SIG-M5 treated with dmso at 0.1 percent for 504 hours (cell line): ENCODE results near the gene ELAVL4.

ENCODE experiments used
- DNase-seq: peaks from one replicate; lab custom pipeline; 2025; ENCODE audit not compliant: unreplicated experiment; lab: John Stamatoyannopoulos, UW

Gene ELAVL4

DNA sequence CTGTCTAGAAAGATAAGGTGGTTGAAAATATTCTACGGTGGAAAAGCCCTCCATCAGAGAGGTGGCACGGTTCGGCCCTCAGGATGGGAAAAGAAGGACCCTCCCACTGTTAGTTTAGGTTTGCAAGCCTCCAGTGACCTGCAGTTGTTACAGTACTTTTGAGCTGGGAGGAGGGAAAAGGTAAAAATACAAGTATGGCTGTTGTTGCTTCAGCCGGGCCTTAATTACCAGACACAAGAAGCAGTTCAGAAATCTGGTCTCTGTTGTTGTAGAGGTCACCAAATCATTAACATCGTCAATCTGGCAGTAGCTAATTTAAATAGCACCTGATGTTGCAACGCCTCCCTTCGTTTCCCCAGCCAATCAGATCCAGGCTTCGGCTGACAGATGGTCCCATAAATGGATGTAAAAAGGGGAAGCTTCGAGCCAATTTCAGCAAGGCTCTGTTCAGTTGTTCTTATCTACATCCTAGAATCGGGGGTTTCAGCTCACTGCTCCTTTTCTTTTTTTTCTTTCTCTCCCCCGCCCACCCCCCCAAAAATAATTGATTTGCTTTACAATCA, at the start of gene ELAVL4:
ELAVL4 (plus strand) TSS at position 424 of the 563 bp plus-strand sequence. CDS start 270 bp downstream, outside the sequence.
- no peak for DNase-seq

DNA sequence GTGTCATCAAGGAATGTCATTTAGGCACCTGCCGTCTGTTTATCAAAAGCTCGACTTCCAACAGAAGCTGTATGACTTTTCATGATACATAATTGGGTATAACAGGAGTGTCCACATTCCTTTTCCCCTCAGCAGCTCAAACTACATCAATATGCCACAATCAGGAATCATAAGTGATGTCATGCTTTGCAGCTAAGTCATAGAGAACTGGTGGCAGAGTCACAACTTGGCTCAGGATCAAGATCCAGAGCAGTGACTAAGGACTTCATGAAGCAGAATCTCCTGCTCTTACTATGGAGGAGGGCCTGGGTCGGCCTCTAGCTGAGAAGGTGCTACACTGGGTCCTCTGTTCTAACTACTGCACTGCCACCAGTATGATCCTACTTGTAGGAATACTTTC, 48.4 kb upstream of the ELAVL4 start:
- DNase-seq = no peak

DNA sequence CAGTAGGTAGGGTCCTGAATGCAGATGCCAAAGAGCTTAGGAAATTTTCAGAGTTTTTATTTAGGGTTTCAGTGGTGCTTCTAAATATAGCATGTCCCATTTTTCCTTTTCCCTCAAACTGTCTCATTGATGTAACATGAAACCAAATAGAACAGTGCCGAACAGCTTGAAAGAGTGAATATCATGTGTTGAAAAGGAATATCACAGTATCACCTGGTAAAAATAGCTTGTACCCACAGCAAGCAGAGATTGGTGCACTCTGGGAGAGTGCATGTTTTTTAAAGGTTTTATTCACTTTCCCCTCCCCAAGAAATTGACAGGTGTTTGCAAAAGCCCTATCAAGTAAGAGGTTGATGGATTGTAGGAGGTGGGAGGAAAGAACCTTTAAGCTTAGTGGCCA, 41.9 kb upstream of the ELAVL4 start:
- no peak for DNase-seq

DNA sequence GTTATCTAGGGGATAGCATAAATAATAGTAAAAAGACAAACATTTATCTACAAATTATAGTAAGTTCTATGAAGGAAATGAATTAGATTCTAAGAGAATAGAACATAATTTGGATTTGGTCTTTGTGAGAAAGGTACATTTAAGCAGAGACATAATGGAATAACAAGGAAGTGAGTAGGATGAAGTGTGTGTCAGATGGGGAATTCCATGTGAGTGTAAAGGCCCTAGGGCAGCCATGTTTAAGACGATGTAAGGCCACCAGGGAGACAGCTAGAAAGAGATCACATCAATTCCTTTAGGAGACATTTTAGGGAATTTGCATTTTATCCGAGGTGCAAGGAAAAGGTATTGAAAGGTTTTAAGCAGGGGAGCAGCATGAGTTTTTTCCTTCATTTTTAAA, 33.8 kb upstream of the ELAVL4 start:
- no peak for DNase-seq

DNA sequence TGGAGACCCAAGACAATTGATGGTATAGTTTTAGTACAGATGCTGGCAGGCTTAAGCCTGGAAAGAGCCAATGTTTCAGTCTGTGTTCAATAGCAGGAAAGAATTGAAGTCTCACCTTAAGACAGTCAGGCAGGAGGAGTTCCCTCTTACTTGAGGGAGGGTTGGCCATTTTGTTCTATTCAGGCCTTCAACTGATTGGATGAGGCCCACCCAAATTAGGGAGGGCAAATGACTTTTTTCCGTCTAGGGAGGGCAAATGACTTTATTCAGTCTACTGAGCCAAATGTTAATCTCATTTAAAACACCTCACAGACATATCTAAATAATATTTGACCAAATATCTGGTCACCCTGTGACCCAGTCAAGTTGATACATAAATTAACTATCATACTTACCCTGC, 31.4 kb upstream of the ELAVL4 start:
- DNase-seq = no peak

DNA sequence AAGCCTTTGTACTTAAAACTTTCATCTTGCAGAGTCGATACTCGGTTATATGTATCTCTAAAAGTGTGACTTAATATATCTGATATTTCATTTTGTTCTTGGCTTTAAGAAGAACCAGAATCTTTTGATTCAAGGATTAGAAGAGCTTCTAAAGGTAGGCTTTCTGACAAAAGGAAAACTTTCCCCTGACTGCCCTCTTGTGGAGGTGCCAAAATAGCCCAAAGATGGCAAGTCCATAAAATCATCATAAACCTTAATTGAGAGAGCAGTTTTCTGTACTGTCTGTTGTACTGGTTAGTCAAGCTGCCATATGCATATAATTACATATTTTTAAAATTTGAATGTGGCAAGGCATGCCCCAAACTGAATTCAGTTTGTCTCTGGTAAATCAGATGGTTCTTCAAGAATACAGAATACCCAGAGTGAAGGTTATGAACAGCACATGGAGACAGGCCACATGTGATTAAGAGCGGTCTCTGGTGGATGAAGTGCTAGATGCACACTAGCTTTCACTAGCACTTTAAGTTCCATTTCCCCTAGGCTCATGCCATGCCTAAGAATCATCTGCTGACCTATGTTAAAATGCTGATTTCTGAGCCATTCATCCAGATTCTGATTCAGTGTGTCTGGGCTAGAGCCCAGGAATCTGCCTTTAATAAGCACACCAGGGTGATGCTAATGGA, 27.7 kb upstream of the ELAVL4 start:
- no peak for DNase-seq

DNA sequence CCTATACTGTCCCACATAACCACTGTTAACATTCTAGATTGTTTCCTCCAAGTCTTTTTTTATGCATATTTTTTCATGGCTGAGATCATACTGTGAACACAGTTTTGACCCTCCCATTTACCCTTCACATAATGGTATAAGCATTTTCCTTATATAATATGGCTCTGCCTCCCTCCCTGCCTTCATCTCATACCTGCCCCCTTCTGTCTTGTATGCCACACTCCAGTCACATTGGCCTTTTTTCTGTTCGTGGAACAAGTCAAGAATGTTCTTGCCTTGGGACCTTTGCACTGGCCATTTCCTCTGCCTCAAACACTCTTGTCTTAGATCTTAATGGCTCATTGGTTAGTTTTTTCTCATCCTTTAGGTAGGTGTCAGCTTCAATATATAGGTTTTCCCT, 24.3 kb upstream of the ELAVL4 start:
- no peak for DNase-seq

DNA sequence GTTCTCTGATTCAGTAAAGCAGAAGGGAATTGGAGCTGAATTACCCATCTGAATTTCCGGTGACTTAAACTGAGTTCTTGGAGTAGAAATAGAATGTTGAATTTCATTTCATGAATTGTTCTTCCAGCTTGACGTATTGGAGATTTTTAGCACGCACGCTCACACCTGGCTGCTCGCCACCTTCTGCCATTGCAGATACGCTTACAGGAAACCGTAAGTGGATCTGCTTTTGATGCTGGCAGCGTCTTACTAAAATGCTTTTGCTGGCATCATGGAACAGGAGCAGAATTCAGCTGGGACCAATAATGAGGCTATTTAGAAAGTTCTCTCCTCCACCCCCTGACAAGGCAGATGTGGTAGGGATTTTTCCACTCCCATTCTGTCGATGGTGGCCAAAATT, 17.7 kb upstream of the ELAVL4 start:
- DNase-seq = no peak

DNA sequence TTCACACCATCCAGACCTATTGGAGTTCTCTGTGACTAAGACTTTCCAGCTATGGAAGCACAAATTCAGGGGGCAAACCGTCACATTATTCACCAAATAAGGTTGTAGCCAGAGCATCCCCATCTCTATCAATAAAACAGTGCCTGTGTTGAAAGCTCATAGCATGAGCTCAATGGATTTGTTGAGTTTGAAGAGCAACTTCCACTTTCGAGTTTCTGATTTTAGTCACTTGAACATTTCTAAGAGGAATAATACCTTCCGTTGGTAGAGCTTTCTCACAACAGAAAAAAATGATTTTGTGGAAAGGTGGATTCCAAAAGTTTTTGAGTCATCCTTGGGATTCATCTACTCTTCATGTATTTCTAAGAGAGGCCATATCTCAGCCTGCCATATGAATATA, 13.0 kb upstream of the ELAVL4 start:
- no peak for DNase-seq

DNA sequence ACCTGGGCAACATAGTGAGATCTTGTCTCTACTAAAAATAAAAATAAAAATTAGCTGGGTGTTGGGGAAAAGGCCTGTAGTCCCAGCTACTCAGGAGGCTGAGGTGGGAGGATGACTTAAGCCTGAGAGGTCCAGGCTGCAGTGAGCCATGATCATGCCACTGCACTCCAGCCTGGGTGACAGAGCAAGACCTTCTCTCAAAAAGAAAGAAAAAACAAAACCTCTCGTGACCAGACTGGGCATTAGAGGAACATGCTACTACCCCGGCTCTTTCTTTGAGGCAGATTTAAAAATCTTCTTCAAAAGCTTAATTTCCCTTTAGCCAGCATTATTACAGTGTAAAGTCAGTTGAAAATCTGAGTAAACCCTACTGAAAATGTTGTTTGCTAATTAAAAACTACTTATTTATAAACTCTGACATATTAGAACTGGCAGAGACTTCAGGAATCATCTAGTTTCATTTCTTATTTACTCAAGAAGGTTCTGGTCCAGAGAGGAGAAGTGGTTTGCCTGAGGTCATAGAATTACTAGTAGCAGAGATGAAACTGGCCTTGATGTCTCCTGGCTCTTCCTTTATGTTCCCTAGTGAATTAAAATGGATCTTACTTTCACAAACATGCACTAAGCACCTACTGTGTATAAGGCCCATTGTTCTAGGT, 11.6 kb upstream of the ELAVL4 start:
- no peak for DNase-seq

DNA sequence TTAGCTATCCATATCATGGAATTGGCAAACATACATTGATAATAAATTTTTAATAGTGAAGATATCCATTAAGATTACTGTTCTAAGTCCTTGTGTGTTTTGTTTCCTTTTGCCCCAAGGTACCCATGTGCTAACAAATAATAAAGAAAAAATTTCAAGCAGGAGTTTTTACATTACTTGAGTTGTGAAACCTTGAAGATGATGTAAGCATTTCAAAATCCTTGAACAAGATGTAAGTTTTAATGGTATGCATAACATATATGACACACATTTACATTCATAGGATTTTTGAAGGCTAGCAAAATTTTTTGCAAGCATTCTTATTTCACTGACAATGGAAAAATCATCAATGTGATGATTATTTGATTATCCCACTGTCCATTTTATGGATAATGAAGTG, 10.9 kb upstream of the ELAVL4 start:
- no peak for DNase-seq

DNA sequence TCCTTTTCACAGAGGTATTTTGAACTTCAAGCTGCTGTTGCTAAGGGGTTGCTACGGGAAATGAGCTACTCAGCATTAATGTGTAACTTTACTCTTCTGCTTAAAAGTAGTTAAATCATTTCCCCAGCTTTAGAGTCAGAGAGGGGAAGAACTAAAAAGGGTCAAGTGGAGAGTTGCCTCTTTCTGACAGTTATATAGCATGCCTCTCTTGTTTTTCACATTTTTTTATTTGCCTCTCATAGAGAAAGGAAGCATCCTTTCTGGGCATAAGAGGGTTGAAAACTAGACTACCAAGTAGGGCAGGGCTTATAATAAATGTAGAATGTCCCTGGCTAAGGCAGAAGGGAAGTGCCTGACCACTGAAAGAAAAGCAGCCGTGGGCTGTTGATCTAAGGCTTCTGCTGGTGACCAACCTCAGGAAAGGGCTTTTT, 10.1 kb upstream of the ELAVL4 start:
- no peak for DNase-seq

DNA sequence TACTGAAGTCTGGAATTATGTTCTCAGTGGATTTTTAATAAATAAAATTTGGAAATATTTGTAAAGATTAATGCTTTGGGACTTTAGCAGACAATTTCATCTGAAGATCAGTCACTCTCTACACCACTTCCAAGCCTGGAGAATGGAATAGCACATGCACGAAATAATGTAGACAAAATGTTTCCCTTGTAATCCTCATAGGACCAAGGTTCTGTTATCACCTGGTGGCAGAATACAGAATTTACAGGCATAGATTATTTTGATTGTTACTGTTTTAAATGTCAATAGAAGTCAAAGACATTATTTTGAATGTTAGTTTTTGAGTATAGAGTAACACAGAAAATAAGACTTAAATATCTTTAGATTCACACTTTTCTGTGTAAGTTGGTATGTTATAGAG, 9.1 kb upstream of the ELAVL4 start:
- DNase-seq = no peak

DNA sequence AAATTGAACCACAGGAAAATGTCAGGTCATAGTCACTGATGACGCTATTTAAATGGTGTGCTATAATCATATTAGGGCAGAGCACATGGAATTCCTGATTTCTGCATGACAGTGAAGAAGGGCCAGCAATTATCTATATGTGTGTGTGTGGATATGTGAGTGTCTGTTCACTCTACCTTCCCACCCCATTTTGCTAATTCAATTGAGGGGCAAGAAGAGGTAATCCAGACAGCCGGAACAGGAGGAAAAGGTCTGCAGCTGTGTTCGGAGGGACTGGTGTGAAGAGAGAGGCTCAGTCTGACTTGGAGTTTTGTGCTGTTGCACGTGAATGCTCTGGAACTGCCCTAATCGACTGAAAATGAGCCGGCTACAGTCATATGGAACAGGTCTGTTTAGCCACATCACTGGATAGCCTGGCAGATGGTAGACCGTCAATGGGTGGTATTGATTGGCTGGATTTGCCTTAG, 5.1 kb upstream of the ELAVL4 start:
- no peak for DNase-seq

DNA sequence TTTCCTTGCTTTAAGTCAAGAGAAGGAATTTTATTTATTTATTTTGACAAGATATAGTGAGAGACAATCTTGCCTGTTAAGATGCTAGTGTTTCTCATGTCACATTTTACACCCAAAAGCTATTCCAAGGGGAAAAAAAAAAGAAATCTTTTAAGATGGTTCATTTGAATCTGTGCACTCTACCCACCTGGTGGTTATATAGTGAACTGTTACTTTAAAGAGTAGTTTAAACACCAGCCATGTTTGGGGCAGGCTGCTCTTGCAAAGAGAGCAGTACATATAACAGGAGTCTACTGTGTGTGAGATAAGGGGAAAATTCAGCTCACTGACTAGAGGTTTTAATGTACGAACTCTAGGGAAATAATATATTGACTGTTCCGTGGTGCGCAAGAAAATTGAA, 3.3 kb upstream of the ELAVL4 start:
- no peak for DNase-seq

DNA sequence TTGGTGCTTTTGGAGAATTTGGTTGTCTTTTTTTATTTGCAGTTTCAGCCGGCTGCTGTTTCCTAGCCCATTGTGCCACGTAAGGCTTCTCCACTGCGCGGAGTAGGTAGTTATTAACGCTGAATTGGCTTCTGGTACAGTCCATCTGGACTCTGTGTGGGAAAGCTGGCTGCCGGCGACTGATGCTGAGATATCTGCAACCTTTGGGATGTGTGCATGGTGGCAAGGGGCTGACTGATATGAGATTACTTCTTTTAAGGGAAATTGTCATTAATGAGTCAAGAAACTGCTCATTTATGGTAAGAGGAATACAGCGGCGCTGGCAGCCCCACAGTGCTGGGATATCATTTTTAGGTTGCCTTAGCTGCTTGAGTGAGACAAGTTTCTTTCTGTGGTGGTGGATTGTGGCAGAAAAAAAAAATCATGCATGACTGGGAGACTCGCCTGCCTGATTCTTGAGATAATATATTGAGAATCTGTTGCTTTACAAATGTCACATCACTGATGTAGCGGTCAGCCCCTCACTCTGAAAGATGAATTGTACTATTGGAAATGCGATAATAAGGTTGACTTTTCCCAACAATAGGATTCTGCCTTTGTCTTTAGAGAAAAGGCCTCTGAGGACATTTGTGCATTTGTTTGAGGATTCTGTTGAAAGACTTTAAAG, 2.5 kb upstream of the ELAVL4 start:
- no peak for DNase-seq

DNA sequence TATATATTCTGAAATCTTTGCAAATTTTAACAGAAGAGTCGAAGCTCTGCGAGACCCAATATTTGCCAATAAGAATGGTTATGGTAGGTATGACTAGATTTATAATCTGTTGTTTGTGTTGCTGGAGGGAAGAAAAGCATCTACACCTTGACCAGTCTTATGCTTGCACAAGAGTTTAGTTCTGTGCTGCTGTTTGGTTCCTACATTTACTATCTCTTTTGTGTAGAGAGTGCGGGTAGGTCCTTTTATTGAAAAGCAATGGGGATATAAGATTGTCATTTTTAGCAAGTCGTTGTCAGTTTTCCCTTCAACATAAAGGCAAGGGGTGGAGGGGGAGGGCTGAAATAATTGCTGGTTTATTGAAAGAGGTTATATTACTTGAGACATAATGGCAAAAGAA, 396 bp downstream of the ELAVL4 start:
- DNase-seq = no peak

DNA sequence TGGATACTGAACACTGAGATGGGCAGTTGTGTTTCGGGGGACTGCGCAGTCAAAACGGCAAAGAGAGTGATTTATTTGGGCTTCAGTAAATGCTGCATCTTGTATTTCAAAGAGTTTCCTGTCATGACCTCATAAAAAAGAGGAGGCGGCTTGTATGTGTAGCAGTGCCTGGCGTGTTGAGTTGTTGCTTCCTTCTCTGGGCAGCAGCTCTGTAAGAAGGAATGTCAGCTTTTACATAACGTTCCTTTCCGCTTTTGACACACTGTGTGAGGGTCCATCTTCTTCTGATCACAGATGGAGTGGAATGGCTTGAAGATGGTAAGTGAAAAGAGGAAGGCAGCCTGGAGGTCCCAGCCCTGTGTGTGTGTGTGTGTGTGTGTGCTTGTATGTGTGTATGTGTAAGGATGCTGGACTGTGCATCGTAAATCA, 941 bp downstream of the ELAVL4 start:
- no peak for DNase-seq

DNA sequence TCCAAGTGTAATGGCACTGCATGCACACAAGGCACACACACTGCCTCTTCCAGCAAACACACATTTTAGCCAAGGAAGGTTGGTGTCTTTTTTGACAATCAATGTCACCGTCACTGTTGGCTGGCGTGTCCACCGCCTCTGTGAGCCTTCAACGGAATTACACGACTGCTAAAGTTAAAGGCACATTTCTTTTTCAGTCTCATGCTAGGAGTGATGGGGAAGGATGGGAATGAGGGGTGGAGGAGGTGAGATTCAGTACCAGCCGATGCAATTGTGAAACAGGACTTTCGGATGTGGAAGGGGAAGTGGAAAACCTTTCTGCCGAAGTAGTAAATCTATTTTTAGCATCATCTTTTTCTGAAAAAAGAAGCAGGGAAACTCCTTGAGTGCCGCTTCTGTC, 1.4 kb downstream of the ELAVL4 start:
- DNase-seq = peak; percentile 16

DNA sequence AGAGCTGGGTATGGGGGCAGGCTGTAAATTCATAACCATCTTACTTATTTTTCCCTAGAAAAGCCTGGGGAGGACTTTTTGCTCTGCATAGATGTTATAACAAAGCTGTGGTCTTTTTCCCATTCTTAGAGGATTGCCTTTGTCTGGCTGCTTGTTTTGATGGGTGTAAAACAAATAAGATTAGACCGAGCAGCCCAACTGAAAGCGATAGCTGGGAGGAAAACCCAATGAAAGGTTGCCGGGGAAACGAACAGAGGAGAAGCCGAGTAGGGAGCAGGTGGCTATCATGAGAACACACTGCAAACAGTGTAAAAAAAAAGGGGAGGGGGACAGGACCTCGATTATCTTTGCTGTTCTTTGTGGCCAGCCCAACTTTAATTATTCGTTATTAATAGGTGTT, 1.9 kb downstream of the ELAVL4 start:
- no peak for DNase-seq

DNA sequence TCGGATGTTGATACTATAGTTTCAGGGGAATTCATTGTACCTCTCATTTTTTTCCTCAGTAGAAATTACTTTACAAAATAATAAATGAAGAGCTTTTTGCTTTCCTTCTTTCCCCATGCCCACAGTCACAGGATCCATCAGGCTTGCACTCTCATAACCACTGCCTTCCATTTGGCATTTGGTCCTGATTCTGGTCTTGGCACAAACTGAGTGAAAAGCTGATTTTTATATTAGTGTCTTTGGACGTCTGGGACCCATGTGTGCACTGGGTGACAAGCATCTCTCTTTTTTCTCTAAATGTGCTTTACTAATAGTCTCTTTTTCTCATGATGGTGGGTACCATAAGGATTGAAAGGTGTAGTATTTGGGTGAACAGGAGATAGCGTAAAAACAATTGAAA, 2.8 kb downstream of the ELAVL4 start:
- no peak for DNase-seq

DNA sequence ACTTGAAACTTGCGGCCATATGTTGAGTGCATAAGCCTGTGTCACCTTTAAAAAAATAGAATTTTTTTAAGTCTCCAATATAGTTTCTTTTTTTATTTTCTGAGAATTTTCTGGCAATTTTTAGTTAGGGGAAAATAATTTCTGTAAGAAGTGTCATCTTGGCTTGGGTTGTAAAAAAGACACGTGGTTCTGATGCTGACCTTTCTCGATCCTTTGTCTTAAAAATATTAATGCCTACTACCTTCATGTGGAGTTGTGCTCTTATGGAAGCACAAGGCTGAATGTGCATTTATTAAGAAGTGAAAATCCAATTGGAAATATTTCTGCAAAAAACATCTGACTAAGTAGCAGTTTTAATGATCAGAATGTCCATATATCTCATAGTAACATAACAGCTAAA, 3.5 kb downstream of the ELAVL4 start:
- no peak for DNase-seq
